Stimulated activated CD4-positive, alpha-beta T cell treated with anti-CD3 and anti-CD28 coated beads, Interleukin-1b, Interleukin-23, amount 100 ng/mL, for 24 hours (primary cell): ENCODE measurements around the gene RBMS1.

Experiments used
- DNase-seq, 4 experiments: peaks; one replicate each; pipeline ENCODE4 v3.0.0-alpha.2; 2020; ENCODE audit warnings: low read depth in 4 of 4, low spot score in 1 of 4

RBMS1 gene

DNA sequence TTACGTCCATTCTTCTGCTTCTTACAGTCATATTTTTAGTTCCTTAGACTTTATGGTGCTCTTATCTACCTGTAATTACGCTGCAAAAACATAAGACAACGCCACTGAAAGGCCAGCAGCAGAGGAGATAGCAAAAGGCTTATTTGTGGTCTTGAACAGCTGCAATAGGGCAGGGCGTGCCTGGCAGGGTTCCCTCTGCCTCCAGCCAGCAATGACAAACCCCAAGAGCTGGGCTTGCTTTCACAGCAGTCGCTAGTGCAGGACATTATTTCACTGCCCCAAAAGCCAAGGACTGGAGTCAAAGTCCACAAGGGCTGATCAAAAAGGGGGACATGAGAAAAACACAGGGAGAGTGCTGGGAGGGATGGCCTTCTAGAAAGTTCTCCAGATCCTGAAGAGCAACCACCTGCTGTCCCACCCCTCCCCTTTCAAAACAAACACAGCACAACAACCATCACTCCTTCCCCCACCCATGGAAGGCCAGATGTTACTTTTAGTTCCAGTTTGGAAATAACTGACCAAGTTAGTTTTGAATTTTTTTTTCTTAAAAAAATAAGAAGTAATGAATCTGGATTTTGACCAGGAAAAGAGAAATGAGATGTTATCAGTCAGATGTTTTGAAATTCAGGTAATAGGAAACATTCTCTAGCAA, 127.8 kb downstream of the RBMS1 start:
- no peak for DNase-seq

DNA sequence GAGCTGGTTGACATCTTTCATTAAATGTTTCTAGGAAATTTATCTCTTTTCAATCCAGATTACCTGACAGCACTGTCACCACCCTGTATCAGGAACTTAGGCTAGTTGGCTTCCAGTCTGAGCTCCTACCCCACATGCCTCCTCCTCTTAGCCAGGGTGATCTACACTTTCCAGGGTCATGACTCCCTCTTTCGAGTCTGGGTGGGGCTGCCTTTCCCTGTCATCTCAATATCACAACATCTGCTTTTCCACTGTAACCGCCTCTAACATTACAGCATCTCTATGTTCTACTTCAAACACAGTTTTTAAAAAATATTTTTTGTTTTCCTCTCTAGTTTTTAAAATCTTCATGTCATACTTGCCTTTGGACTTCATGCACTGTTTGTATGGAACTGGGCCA, 129.2 kb downstream of the RBMS1 start:
- no peak for DNase-seq

DNA sequence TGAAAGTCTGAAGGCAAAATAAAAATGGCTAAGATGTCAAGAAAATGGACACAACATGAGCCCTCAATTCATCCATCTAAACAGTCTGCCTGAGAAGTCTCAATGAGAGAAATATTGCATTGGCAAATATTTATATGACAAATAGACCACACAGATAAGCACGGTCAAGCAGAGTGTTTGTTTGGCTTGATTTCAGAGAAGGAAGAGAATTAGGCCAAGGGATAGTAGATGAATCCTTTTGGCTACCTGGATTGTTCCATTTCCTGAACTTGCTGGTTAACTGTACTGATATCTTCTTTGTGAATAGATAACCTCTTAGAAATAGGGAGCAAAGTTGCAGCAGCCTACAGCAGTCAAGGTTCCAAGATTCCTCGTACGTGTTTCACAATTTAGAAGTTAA, 129.6 kb downstream of the RBMS1 start:
- no peak for DNase-seq

DNA sequence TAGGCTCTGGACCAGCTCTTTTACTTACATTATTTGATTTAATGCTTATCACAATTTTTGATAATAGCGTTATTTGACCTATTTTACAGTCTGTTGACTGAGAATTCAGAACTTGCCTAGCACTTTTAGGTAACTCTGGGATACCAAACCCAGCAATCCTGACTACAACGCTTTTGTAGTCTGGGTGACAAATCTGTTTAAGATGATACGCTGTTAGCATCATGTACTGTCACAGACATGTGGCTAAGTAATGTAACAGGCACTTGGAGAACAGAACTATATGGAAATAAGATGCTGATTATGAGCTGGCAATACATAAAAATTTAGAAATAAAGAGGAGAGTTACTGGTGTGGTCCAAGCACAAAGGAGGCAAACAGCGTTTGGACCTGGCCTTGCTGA, 130.6 kb downstream of the RBMS1 start:
- no peak for DNase-seq

DNA sequence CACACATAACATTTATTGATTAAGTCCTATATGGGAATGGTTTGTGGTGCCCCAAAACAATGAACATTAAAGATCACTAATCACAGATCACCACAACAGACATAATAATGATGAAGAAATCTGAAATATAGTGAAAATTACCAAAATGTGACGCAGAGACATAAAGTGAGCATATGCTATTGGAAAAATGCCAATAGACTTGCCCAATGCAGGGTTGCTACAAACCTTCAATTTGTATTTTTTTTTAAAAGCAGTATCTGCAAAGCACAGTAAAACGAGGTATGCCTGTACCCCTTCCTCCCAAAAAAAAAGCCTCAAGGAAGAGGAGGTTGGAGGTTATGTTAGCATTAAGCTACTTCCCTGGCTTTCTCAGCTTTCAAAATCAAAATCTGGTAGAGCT, 131.1 kb downstream of the RBMS1 start:
- no peak for DNase-seq

DNA sequence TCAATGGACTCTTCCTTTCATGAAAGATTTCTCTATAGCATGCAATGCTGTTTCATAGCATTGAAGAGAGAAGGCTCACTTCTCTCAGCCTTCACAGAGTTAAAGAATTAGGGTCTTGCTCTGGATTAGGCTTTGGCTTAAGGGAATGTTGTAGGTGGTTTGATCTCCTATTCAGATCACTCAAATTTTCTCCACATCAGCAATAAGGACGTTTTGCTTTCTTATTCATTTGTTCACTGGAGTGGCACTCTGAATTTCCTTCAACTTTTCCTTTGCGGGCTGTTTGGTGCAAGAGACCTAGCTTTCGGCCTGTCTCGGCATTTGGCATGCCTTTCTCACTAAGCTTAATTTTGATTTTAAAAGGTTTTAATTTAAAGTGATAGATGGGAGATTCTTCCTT, 131.6 kb downstream of the RBMS1 start:
- no peak for DNase-seq

DNA sequence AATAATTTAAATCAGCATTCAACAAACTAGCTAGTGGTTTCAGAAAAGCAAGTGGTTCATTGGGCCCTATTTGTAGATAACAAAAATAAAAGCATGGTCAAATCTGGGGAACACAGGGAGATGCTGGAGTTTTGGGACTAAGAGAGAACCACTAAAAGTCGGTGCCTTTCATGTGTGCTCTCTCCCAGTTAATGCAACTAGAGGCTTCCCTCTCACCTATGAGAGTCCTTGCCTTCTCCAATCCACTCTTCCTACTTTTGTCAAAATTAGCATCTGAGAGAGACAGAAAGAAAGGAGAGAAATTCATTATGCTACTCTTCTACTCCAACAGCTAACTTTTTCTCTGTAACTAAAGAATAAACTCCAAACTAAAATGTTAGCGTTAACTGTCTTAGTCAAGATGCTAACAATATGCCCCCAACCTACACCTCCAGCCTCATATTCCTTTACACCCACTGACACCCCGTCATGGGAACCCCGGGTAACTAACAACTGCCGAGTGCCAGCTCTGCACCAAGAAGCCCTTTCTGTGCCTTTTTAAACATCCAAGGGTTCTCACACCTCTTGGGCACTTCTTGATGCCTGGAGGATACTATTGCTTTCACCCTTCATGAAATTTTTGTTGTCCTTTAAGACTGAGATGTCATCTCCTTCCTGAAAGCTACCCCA, 133.4 kb downstream of the RBMS1 start:
- no peak for DNase-seq

DNA sequence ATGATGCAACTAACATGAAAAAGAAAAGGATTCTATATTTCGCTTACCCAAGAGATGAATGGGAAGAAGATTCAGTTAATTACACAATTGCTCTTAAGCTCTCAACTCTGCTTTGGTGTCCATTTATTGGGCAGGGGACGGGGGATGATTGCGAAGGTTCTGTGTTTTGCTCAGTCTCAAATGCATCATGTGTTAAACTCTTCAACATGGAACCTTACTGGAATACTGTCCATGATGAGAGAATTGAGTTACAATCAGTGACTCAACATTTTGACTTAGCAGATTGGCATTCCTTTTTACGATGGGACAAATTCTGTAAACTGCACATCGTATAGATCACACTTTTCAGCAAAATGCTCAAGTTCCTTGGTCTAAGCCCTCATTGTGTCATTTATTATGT, 135.6 kb downstream of the RBMS1 start:
- DNase-seq: no peak

DNA sequence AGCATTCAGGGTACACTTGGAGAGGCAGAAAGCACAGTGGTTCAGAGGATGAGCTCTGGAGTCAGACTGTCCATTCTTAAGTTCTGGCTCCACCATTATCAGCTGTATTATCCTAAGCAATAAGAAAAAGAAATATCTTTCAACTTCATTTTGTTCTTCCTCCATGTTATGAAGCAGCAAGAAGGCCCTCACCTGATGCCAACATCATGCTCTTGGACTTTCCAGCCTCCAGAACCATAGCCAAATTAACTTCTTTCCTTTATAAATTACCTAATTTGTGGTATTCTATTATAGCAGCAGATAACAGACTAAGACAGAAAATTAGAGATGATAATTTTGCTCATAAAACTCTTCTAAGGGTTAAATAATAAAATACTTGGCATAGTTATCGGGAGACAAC, 137.1 kb downstream of the RBMS1 start:
- DNase-seq: no peak

DNA sequence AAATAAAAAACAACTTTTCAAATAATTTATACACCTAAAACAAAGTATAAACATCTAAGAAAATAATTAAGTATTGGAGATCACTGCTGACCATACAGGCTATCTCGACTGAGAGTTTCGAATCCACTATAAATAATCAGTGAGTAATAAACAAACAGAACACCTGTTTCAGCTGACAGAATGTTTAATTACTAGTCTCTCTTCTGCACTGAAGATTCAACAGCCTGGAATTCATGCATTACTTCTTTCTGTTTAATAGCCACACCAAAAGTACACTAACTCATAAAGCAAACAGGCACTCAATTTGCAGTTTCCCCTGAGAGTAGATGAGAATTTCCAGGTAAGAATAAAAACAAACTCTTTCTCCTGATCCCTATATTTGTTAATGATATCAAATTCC, 138.5 kb downstream of the RBMS1 start:
- no peak for DNase-seq

DNA sequence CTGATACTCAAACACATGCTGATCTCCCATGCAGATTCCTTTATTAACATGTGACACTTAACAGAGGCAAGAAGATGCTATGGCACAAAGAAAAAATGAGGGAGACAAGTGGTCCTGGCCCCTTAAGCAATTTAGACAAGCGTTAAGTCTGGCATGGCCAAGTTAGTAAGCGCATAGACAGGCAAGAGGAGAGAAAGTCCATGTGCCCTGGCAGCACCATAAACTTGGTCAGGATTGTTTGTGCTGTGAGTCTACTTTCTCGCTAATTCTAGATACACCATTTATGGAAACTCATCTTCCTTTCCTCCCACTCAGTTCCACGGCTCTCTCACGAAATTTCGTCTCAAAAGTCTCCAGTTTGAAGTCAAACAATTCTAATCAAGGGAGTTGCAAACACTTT, 138.9 kb downstream of the RBMS1 start:
- no peak for DNase-seq

DNA sequence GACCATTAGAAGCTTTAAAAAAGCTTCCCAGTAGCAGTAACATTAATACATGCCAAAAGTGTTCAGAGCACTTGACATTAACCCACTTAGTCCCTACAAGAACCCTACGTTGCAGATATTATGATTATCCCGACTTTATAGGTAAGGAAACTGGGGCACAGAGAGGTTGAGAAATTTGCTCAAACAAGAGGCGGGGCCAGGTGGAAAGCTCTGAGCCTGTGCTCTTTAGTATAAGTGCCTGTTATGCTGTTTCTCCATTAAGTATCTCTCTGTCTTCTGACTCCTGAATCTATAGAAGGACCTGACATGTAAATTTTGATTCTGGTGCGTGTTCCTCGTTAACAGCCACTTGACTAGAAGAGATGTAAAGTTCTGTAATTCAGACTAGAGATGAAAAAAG, 139.8 kb downstream of the RBMS1 start:
- no peak for DNase-seq

DNA sequence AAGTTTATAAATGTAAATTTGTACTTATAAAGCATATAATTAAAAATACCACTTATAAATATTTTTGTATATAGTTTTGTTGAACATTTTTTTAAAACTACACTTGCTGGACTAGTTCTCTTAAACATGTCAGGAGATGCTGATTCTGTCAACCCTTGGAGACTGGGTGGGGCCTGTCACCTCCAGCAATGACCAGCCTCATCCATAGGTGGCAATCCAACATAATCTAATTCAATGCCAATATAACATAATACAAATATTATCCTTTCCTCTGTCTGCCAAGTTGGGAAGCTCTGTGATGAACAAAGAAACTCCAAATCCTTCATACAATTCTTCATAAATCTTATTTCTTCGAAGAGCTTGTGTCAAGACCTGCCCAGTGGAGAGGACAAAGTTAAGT, 140.4 kb downstream of the RBMS1 start:
- no peak for DNase-seq

DNA sequence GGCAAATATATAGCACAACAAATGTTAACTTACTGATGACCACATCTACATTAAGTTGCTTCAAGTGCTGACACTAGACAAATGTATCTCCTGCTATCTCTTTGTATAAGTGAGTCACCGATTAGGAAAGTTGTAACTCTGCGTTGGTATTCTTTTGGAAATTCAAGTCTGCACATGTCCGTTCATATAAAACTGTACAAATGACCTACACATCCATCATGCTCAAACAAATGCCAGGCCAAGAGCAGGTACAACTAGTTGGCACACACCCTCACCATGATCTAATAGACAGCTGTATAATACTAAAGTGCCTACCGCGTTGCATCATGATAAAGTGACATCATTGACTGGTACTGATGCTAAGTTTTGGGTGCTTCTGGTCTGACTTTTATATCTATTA, 141.1 kb downstream of the RBMS1 start:
- DNase-seq: no peak

DNA sequence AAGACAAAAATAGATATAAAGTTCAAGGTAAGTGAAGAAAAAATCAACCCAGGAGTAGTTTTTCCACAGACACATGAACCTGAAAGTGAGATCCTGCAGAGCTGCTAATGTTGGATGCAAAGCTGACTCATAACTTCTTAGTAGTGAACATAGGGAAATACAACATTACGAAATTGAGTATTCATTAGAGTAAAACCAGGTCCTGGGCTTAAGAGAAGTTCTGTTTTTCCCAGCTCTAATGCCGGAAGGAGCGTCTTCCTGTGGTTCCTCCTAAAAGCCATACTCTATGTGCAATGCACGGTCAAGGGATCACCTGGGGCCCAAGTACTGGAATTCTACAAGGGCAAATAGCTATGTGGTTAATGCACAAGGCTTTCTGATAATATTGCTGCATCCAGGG, 141.7 kb downstream of the RBMS1 start:
- no peak for DNase-seq

DNA sequence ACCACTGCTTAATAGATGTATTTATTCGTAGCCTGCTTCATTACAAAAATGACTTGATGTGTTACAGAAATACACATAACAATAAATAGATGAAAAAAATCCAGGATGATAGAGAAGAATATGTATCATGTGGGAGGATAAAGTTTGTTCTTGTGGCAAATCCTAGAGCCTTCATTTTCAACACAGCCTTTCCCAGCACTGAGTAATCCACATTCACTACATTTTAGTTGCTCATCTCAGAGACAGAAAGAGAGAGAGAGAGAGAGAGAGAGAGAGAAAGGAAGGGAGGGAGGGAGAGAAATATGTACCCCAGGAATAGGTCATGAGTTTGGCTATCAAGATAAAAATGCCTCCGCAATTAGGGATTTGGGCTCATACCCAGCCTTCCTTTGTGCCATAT, 144.3 kb downstream of the RBMS1 start:
- no peak for DNase-seq

DNA sequence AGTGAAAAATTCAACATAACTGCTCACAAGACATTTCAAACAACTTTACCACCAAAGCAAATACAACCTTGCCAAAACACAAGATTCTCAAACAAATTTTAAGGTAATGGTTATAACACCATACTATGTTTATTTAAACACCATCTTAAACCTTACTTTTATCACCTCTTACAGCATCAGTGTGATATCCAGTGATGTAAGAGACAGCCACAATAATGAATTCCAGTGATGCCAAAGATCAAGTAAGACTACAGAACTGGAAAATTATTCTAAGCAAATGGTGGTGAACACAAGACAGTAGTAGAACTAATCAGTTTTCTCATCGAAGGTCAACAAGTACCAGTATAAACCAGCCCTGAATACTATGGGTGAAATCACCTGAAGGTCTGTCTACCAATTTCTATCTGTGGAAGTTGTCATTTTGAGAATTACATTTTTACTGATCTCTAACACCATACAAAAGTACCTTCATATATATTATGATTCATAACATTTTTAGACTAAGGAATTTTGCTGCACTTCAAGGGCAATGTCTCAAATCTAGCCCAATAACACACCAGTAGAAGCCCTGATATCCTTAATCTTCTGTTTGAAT, 146.2 kb downstream of the RBMS1 start:
- DNase-seq: no peak

DNA sequence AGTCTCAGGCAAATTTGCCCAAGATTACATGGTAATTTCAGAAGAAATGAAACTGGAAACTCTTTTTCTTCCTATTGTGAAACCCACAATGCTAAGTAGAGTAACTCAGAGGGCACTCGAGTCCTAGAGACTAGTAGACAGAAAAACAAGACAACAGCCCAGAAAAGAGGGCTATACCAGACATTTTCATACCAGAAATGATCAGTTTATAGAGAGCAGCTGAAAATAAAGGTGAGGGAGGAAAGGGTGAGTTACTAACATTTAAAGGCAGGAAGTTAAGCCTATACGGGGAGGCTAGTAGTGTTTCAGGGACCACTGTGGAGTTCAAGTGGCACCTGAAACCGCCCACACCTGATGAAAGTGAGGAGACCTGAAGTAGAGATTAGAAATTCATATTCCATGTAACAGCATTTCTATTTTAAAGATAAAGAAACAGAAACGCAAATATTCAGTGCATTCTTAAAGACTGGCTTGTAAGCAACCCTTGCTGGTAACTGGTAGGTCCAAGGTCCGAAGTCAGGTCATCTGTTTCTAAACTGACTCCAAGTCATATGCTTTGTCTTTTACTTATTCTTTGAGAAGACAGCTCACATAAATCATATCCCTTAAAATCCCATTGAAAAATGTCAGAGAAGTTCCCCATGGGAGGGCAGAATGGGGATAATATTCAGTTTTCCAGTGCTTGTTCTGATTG, 148.4 kb downstream of the RBMS1 start:
- DNase-seq: no peak

DNA sequence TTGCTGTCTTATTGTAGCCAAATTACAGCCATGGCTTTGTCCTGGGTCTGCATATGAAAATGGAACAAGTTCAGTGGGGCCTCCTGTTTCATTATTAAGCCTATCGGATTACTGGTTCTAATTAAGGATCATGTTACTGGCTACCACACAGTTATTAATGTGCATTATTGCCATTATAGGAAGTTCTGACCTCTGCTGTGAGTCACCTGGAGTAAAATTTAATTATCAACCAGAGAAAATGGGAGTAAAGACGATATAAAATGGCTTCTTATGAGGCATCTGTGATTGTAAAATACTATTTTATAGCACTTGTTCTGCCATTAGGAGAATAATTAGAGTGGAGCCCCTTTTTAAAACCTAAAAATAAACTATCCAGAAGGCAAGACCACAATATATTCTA, 150.2 kb downstream of the RBMS1 start:
- no peak for DNase-seq

DNA sequence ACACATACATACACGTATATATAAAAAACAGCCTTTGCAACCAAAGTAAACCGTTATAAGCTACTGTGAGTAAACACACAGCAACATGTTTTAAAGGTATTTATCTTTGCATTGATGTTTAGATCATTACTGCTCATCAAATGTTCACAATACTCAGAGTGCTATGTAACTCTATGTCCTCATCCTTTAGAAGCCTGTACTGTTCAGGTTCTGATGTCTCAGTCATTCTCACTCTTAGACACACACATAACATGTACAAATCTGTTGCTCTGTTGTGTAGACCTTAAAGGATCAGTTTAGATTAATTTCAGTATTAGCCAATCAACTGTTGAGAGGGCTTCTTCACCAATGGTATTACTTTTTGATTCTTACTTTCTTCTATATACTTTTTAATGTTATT, 153.9 kb downstream of the RBMS1 start:
- DNase-seq: no peak

DNA sequence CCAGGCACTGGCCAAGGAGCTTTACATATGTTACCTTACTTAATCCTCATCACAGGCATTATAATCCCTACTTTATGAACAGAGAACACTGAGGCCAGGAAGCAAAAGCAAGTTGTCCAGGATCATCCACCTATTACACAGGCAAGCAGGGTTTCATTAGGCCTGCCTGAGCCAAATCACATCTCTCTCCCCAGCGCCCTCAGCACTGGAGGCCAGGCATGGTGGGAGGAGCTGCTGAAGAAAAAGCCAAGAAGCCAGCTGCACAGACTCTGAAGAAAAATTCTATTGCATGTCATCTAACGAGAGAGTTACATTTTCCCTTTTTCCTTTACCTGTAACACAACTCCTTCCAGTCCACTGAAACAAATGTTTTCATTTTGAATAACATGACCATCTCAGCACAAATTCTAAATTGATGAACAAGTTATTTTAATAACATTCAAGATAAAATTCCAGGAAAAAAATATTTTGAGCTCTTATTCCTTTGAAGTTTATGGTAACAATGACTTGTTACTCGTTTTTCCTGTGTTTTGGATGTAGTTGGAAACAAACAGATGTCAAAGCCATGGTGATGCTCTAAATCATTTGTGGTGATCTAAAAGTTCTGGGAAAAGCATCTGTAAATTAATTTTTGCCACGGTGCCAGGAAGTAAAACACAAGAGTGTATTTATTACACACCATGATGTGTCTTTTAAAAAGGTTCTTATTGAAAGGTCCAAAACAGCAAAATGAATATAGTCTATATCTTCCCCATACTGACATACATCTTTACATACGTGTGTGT, 154.5 kb downstream of the RBMS1 start:
- DNase-seq: no peak

DNA sequence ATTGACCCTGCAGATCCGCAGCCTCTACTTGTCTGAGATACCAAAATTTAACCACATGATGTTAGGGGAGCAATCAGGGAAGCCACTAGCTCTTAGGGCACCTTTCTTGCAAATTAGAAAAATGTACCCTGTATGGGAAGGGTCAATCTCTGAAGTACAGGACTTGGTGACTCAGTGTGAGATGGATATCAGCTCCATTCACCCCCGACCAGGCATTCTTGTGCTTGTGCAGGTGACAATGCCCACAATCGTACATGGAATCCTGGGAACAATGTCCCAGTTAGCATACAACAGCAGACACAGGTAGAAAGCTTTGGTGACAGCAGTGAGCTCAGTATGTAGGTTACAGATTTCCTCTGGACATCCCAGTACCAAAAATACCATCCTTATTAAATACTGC, 155.9 kb downstream of the RBMS1 start:
- DNase-seq: no peak
